A673 (cell line): Measurements from ENCODE around the gene CPAMD8. TPM values are rescaled to one million over a fixed set of nuclear protein-coding genes. Genes with fewer than 3 reads are reported as not detected.
"Not testable (repeated sequence)": the region's sequence is repeated elsewhere in the genome, so short reads cannot be mapped to it uniquely, and the experiment has no call there.

Experiments
- BruUV-seq: library from RNA; stranded (reverse); fragments of 400-500 nt; replicated peaks from 2 replicates; lab custom pipeline; 2021; lab: Mats Ljungman, UMichigan
- CTCF ChIA-PET: fragments of 300-600 bp; sonication (Branson Sonifier 250); formaldehyde crosslinking; loops from one replicate; lab custom pipeline; 2022; ENCODE audit warnings: antibody characterized with exemption; lab: Charles Lee
- POLR2A ChIA-PET: fragments of 300-600 bp; sonication (Branson Sonifier 250); formaldehyde crosslinking; loops from one replicate; lab custom pipeline; 2022; ENCODE audit warnings: antibody characterized with exemption; ENCODE audit not compliant: low non-redundant PET; lab: Charles Lee
- DNase-seq: peaks from one replicate; pipeline ENCODE4 v3.0.0-alpha.2; 2015; ENCODE audit warnings: low spot score
- H3K27ac ChIP-seq: fragments of 200-600 bp; sonication (generic); 2 replicates; pipeline ENCODE4 v1.5.1; 2016; ENCODE audit warnings: mixed run types, low read depth, mild to moderate bottlenecking, mixed read lengths, antibody characterized with exemption, low read length; ENCODE audit not compliant: poor library complexity, severe bottlenecking
- H3K27me3 ChIP-seq: fragments of 200-600 bp; sonication (generic); replicated peaks from 2 replicates; pipeline ENCODE4 v1.6.1; 2017; ENCODE audit warnings: mixed run types, low read depth, mild to moderate bottlenecking, mixed read lengths, antibody characterized with exemption, low read length; ENCODE audit not compliant: insufficient read depth, poor library complexity
- H3K36me3 ChIP-seq: fragments of 200-600 bp; sonication (generic); 2 replicates; pipeline ENCODE4 v1.6.1; 2016; ENCODE audit warnings: mixed run types, mild to moderate bottlenecking, mixed read lengths, antibody characterized with exemption, low read length; ENCODE audit not compliant: insufficient read depth, poor library complexity, severe bottlenecking
- H3K4me1 ChIP-seq: fragments of 200-600 bp; sonication (generic); 2 replicates; pipeline ENCODE4 v1.6.1; 2017; ENCODE audit warnings: mixed run types, mild to moderate bottlenecking, mixed read lengths, antibody characterized with exemption, low read length; ENCODE audit not compliant: insufficient read depth, poor library complexity, severe bottlenecking
- H3K4me3 ChIP-seq: fragments of 200-600 bp; sonication (generic); 2 replicates; pipeline ENCODE4 v1.5.1; 2016; ENCODE audit warnings: low read depth, mixed run types, mild to moderate bottlenecking, mixed read lengths, low read length; ENCODE audit not compliant: poor library complexity, severe bottlenecking
- H3K9me3 ChIP-seq: fragments of 200-600 bp; sonication (generic); 2 replicates; pipeline ENCODE4 v1.6.1; 2016; ENCODE audit warnings: mixed run types, low read depth, mild to moderate bottlenecking, mixed read lengths, antibody characterized with exemption, low read length; ENCODE audit not compliant: poor library complexity, severe bottlenecking
- CTCF ChIP-seq: fragments of 300-800, 200-600 bp; sonication (generic); conservative IDR thresholded peaks from 2 replicates; pipeline ENCODE4 v1.5.1; 2017; ENCODE audit warnings: low read depth, mild to moderate bottlenecking, antibody characterized with exemption, low read length, moderate library complexity, mixed read lengths
- EZH2 ChIP-seq: fragments of 200-600 bp; sonication (generic); IDR thresholded peaks from 2 replicates; pipeline ENCODE4 v1.6.1; 2017; ENCODE audit warnings: borderline replicate concordance, low read depth, mild to moderate bottlenecking, mixed read lengths, antibody characterized with exemption, low read length; ENCODE audit not compliant: poor library complexity, severe bottlenecking
- intact Hi-C: fragments of 100-400 bp; cut with micrococcal nuclease; formaldehyde crosslinking; loops from one replicate; pipeline ENCODE4 v1.10.0; 2022; ENCODE audit not compliant: unreplicated experiment
- total RNA-seq: library from RNA; stranded (reverse); gene quantifications from 2 replicates; pipeline ENCODE4 v1.2.3, GENCODE V29; 2021

CPAMD8 gene
- total RNA-seq, 1 experiment from 2014 or later, result 0.82 TPM

- intact Hi-C loops, result no loop called here
- H3K4me1 ChIP-seq, result no peaks in the 10 kb centered on the region
- H3K4me3 ChIP-seq, result no peak overlapping the region
- no peak for TF ChIP-seq EZH2
- no peak for TF ChIP-seq CTCF
- CTCF ChIA-PET, result no interaction called here
- no peaks in the 10 kb centered on the region for H3K27me3 ChIP-seq
- no peaks in the 10 kb centered on the region for H3K9me3 ChIP-seq
- no TSS peak for BruUV-seq
- no peaks in the 10 kb centered on the region for H3K36me3 ChIP-seq
- DNase-seq, result no peak
- POLR2A ChIA-PET, result no interaction called here
- H3K27ac ChIP-seq, result no peak overlapping the region
These were observed 84.0 kb downstream of the CPAMD8 start for GRCh38 chr19:16942583-16942982.

GRCh38 chr19:16940626-16941025 lies 86.0 kb downstream of the CPAMD8 start:
- Histone ChIP-seq H3K36me3 (no peaks in the 10 kb centered on the region), H3K27me3 (no peaks in the 10 kb centered on the region), H3K4me1 (no peaks in the 10 kb centered on the region), H3K4me3 (no peak overlapping the region), H3K27ac (no peak overlapping the region), H3K9me3 (no peaks in the 10 kb centered on the region)
- ChIA-PET POLR2A (no interaction called here), CTCF (no interaction called here)
- DNase-seq, result no peak
- TF ChIP-seq CTCF (no peak), EZH2 (no peak)
- intact Hi-C loops, result loop anchor here (2.0 kb wide), 1 partner anchor 22 kb away; no protein-coding TSS in a partner anchor
- BruUV-seq, result no TSS peak

GRCh38 chr19:16940063-16940462 lies 86.5 kb downstream of the CPAMD8 start:
- H3K9me3 ChIP-seq, H3K4me3 ChIP-seq, BruUV-seq, POLR2A ChIA-PET, DNase-seq, CTCF ChIA-PET, H3K27ac ChIP-seq, H3K27me3 ChIP-seq, H3K36me3 ChIP-seq, H3K4me1 ChIP-seq: not testable (repeated sequence)
- intact Hi-C loops, result loop anchor here (2.0 kb wide), 1 partner anchor 23 kb away; no protein-coding TSS in a partner anchor

GRCh38 chr19:16938211-16938610 lies 88.4 kb downstream of the CPAMD8 start:
- POLR2A ChIA-PET, result no interaction called here
- TF ChIP-seq CTCF (no peak), EZH2 (no peak)
- no peak overlapping the region for H3K4me3 ChIP-seq
- no peaks in the 10 kb centered on the region for H3K36me3 ChIP-seq
- no peak overlapping the region for H3K27ac ChIP-seq
- no peaks in the 10 kb centered on the region for H3K4me1 ChIP-seq
- intact Hi-C loops, result no loop called here
- BruUV-seq, result no TSS peak
- CTCF ChIA-PET, result no interaction called here
- DNase-seq, result no peak
- no peaks in the 10 kb centered on the region for H3K27me3 ChIP-seq
- H3K9me3 ChIP-seq, result peaks cover 7% of the 10 kb centered on the region

GRCh38 chr19:16937796-16938195 lies 88.8 kb downstream of the CPAMD8 start:
- CTCF ChIA-PET, BruUV-seq, POLR2A ChIA-PET, intact Hi-C loops, H3K4me3 ChIP-seq, H3K27me3 ChIP-seq, H3K36me3 ChIP-seq, DNase-seq, H3K27ac ChIP-seq, H3K4me1 ChIP-seq, H3K9me3 ChIP-seq: not testable (repeated sequence)
